Progenitor cell of endocrine pancreas (in vitro differentiated cells): Measurements from ENCODE around the gene TTF1. TPM values are rescaled to one million over a fixed set of nuclear protein-coding genes. Genes with fewer than 3 reads are reported as not detected.

Experiments used
- DNase-seq: peaks from one replicate; pipeline ENCODE4 v3.0.0; 2021; ENCODE audit warnings: low spot score; ENCODE audit not compliant: unreplicated experiment
- H3K27ac Mint-ChIP-seq: 2 replicates; pipeline ENCODE4 v1.8.0; 2021; ENCODE audit warnings: mild to moderate bottlenecking, moderate library complexity, mixed read lengths
- H3K27me3 Mint-ChIP-seq: 2 replicates; pipeline ENCODE4 v1.8.0; 2021; ENCODE audit warnings: mixed read lengths
- H3K36me3 Mint-ChIP-seq: 2 replicates; pipeline ENCODE4 v1.8.0; 2022; ENCODE audit warnings: mixed read lengths; ENCODE audit not compliant: insufficient read depth
- H3K4me1 Mint-ChIP-seq: 2 replicates; pipeline ENCODE4 v1.8.0; 2021; ENCODE audit warnings: low read depth, mixed read lengths
- H3K4me3 Mint-ChIP-seq: 2 replicates; pipeline ENCODE4 v1.8.0; 2021; ENCODE audit warnings: low read depth, mild to moderate bottlenecking, moderate library complexity, mixed read lengths
- H3K9me3 Mint-ChIP-seq: 2 replicates; pipeline ENCODE4 v1.8.0; 2021; ENCODE audit warnings: low read depth, mixed read lengths
- total RNA-seq: library from RNA; stranded (reverse); gene quantifications from 2 replicates; pipeline ENCODE4 v1.2.1, GENCODE V29; 2021
- TF ChIP-seq, protein P1 (sequence below): fragments of 200-600 bp; sonication (generic); IDR thresholded peaks from one replicate; pipeline ENCODE4 v1.5.0; 2021; ENCODE audit warnings: antibody characterized with exemption, mild to moderate bottlenecking; ENCODE audit not compliant: unreplicated experiment

Gene TTF1
- total RNA-seq, 1 donor from 2014 or later = 18.5 TPM

DNA sequence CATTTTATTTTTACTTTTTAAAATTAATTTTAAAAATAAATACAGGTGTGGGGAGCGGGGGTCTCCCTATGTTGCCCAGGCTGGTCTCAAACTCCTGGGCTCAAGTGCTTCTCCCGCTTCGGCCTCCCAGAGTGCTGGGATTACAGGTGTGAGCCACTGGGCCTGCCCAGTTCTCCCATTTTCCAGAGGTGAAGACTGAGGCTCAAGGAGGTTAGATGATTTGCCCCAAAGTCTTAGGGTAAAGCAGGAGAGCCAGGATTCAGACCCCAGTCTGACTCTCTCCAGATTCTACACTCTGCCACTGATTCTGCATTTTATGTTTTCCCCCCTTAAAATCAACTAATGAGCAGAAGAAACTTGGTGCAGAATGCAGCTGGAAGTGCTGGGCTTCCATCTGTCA, 40.2 kb upstream of the TTF1 start:
- DNase-seq = no peak
- Mint-ChIP-seq H3K4me3 (no peak overlapping the region), H3K36me3 (no peaks in the 10 kb centered on the region), H3K9me3 (no peaks in the 10 kb centered on the region), H3K4me1 (no peaks in the 10 kb centered on the region), H3K27me3 (peaks cover 20% of the 10 kb centered on the region), H3K27ac (no peak overlapping the region)
- TF ChIP-seq, protein P1, sequence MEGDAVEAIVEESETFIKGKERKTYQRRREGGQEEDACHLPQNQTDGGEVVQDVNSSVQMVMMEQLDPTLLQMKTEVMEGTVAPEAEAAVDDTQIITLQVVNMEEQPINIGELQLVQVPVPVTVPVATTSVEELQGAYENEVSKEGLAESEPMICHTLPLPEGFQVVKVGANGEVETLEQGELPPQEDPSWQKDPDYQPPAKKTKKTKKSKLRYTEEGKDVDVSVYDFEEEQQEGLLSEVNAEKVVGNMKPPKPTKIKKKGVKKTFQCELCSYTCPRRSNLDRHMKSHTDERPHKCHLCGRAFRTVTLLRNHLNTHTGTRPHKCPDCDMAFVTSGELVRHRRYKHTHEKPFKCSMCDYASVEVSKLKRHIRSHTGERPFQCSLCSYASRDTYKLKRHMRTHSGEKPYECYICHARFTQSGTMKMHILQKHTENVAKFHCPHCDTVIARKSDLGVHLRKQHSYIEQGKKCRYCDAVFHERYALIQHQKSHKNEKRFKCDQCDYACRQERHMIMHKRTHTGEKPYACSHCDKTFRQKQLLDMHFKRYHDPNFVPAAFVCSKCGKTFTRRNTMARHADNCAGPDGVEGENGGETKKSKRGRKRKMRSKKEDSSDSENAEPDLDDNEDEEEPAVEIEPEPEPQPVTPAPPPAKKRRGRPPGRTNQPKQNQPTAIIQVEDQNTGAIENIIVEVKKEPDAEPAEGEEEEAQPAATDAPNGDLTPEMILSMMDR = no peak

DNA sequence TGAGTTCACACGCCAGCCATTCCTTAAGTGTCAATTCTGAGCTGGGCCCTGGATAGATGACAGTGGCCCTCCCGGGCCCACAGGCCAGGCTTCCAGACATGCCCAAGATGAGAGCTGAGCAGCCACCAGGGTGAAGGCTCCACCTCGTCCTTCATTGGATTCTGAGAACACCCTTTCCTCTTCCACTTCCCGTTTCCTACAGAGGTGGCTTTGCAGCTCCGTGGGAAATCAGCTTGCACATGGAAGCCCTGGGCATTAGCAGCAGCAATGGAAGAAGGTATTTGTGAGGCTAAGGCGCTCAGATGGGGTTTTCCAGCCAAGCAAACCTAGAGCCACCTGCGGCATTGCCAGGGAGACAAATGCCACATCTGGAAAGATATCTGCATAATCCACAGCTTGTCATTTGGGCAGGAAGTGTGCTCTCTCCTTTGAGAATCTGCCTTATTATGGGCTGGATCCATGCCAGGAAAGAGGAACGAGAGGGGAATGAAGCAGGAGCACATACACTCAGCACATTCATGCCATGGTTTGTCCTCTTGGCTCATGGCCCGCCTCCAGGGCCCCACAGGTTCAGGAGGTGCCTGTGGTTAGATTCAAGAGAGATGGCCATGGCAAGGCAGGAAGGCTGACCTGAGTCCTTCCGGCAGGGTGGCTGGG, 37.4 kb upstream of the TTF1 start:
- Mint-ChIP-seq H3K36me3 (no peaks in the 10 kb centered on the region), H3K4me1 (no peaks in the 10 kb centered on the region), H3K27ac (no peak overlapping the region), H3K9me3 (no peaks in the 10 kb centered on the region), H3K27me3 (peaks cover 17% of the 10 kb centered on the region), H3K4me3 (no peak overlapping the region)
- TF ChIP-seq, protein P1 = no peak
- DNase-seq = no peak

DNA sequence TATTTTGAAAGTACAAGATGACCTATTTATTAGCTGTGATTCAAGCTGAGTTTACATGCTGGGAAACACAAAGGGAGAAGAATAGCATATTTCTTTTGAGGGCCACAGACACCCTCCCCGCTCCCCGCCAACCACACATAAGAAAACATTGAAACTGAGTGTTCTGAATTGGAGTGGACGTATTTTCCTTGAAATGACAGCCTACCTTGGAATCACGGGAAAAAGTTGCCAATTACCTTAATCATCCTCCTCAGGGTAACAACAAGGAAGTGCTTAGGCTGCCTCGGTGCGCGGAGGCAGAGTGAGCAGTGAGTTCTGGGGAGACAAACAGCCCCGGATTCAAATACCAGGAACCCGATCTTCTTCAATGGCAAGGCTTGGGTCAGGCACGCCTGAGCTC, 34.8 kb upstream of the TTF1 start:
- no peaks in the 10 kb centered on the region for H3K36me3 Mint-ChIP-seq
- H3K27me3 Mint-ChIP-seq = peaks cover 4% of the 10 kb centered on the region
- TF ChIP-seq, protein P1 = no peak
- no peak overlapping the region for H3K27ac Mint-ChIP-seq
- no peaks in the 10 kb centered on the region for H3K4me1 Mint-ChIP-seq
- H3K4me3 Mint-ChIP-seq = no peak overlapping the region
- no peak for DNase-seq
- no peaks in the 10 kb centered on the region for H3K9me3 Mint-ChIP-seq

DNA sequence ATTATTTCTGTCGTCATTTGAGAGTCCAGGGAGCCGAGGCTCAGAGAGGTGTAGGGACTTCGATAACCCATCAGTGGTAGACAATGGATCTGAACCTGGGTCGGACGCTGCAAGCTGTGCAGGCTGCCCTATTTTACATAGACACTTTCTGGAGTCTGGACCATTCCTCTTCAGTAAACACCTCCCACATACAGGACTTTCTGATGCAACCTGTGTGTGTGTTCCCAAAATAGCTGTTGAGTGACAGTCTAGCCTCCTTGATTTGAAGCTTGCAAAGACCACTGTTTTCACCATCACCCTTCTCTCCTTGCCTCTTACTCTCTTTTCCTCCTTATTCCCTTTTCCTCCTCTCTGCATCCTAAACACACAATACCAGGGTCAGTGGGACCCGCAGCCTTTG, 34.1 kb upstream of the TTF1 start:
- Mint-ChIP-seq H3K4me3 (no peak overlapping the region), H3K27ac (no peak overlapping the region), H3K4me1 (no peaks in the 10 kb centered on the region), H3K9me3 (no peaks in the 10 kb centered on the region), H3K27me3 (peaks cover 7% of the 10 kb centered on the region), H3K36me3 (no peaks in the 10 kb centered on the region)
- TF ChIP-seq, protein P1 = no peak
- no peak for DNase-seq

DNA sequence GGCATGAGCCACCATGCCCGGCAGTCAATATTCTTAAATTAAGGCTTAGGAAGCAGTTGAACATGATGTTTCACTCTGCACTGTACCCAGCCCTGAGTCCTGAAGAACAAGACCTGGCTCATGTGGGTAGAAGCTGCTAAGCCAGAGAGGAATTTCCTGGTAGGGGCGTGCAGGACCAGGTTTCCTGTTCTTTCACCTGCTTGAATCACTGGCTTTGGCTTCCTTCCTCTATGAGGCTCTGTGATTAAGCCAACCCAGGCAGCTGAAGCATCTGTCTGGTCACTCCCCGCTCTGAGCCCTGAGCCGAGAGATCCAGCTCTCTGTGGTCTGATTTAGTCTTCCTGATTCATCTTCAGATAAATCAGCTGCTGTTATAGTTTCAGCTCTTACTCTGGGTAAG, 32.5 kb upstream of the TTF1 start:
- Mint-ChIP-seq H3K27me3 (peaks cover 17% of the 10 kb centered on the region), H3K9me3 (no peaks in the 10 kb centered on the region), H3K36me3 (no peaks in the 10 kb centered on the region), H3K27ac (no peak overlapping the region), H3K4me1 (no peaks in the 10 kb centered on the region), H3K4me3 (no peak overlapping the region)
- no peak for DNase-seq
- TF ChIP-seq, protein P1 = no peak
